ENCODE results near the gene GNLY.
"Not testable (repeated sequence)": the region's sequence is repeated elsewhere in the genome, so short reads cannot be mapped to it uniquely, and the experiment has no call there.

GNLY gene

DNA sequence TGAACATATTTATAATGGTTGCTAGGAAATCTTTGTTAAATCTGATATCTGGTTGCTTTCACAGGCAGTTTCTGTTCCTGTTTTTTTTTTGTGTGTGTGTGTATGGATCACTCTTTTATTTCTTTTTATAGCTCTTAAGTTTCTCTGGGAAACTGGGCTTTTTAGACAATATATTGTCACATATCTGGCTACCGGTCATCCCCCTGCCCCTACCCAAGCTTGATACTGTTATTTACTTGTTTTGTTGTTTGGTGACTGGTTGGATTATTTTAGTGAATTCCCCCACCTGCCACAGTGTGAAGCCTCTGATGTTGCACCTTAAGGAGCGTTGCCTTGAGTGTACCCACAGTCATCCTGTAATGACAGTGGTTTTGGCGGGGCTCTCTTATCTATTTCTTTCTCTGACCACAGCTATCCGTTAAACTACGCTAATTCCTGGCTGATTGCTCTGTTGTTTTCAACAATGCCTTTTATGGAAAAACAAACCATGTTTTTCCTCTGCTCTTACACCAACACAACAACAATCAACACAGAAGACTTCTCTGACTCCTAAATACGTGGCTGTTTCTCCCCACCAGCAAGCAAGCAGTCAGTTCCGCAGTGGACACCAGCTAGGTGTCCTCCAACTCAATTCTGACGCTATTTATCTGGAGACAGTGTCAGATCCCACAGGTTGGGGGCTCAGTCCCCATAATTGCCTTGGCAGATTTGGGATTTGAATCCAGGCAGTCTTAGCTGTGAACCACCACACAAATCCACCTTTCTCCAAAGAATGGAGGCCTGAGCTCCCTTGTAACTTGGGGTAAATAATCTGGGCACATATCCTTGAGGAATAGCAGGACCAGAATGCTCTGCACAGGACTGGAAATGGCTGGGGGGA, 10.9 kb downstream of the GNLY start:
- Mint-ChIP-seq H3K4me1 (ENCODE audit: low read depth) (peaks cover 56% of the 10 kb centered on the region), H3K9me3 (no peaks in the 10 kb centered on the region), H3K36me3 (ENCODE audit: low read depth) (no peaks in the 10 kb centered on the region), H3K4me3 (peak overlapping the region; percentile 63), H3K27me3 (ENCODE audit: low read depth) (peaks cover 17% of the 10 kb centered on the region), H3K27ac (peak overlapping the region; percentile 89)
- DNase-seq (ENCODE audit: low spot score): peak; percentile 42

DNA sequence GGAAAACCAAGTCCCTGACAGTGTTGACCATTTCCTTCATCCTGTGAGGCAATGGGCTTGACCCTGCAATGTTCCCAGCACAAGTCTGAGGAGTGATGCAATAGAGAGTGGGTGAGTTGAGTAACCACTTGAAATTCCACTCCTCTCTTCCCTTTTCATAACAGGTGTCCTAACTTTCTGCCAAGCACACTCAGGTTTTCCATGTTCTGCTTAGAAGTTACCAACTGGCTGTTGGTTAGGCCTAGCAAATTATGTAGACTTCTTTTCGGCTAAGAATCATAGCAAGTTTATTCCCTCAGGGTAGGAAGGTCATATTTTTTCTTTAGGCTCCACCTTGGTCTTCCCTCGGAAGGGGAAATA, 11.5 kb downstream of the GNLY start:
- DNase-seq (ENCODE audit: low spot score): no peak
- H3K4me1 Mint-ChIP-seq (ENCODE audit: low read depth): peaks cover 58% of the 10 kb centered on the region

DNA sequence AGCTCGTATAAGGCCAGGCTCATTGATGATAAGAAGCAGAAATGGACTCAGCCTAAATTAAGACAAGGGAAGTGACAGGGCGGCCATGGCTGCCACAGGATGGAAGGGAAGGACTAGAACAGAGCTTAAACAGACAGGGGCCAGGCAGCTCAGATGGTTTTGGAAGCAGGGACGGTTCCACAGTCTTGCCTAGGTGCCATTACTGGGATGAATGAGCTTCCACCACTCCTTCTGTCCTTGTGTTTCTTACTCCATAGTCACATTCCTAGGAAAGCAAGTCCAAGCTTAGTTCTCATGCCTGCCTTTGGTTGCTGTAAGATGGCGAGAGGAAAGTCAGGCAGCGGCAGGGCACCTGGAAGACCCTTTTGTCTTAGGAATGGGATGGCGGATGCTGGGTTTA, 11.9 kb downstream of the GNLY start:
- Mint-ChIP-seq H3K36me3 (ENCODE audit: low read depth) (no peaks in the 10 kb centered on the region), H3K4me3 (no peak overlapping the region), H3K27me3 (ENCODE audit: low read depth) (peaks cover 17% of the 10 kb centered on the region), H3K9me3 (no peaks in the 10 kb centered on the region), H3K27ac (peak overlapping the region; percentile 89), H3K4me1 (ENCODE audit: low read depth) (peaks cover 58% of the 10 kb centered on the region)
- DNase-seq (ENCODE audit: low spot score): no peak

More for the DNA sequence above, 11.5 kb downstream of the GNLY start:
- no peaks in the 10 kb centered on the region for H3K36me3 Mint-ChIP-seq (ENCODE audit: low read depth)
- H3K9me3 Mint-ChIP-seq: no peaks in the 10 kb centered on the region
- H3K27ac Mint-ChIP-seq: peak overlapping the region; percentile 89
- peaks cover 17% of the 10 kb centered on the region for H3K27me3 Mint-ChIP-seq (ENCODE audit: low read depth)
- no peak overlapping the region for H3K4me3 Mint-ChIP-seq

DNA sequence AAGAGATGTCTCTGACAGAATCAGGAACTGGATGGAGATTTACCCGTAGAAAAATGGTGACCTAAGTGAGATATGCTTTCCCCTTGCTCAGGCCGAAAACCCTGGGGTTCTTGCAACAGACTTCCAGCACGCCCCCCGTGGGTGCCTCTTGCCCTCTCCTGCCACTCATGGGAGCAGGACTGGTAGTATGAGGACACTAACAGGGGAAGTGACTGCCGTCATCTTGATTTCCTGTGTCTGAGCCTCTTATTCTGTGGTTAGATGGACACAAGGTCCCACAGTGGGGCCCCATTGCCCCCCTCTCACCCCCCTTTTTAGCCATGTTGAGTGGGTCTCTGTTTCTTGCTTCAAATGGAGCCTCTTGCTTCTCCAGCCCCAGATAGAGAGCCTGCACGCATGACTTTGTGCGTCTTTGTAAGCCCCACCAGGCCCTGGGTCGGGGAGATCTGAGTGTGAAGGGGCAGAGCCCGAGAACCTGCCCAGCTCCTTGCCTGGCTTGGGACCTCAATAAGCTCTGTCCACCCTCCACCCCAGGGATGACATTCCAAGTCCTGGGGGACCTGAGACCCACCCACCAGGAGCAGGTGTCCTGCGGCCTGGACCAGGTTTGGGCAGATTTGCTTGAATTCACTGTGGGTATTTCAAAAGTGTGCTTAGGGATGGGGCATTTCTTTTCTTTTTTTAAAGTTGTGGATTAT, 12.6 kb downstream of the GNLY start:
- Mint-ChIP-seq H3K27me3 (ENCODE audit: low read depth) (peaks cover 16% of the 10 kb centered on the region), H3K4me1 (ENCODE audit: low read depth) (peaks cover 55% of the 10 kb centered on the region), H3K27ac (peak overlapping the region; percentile 84), H3K4me3 (peak overlapping the region; percentile 18), H3K36me3 (ENCODE audit: low read depth) (no peaks in the 10 kb centered on the region), H3K9me3 (no peaks in the 10 kb centered on the region)
- no peak for DNase-seq (ENCODE audit: low spot score)

DNA sequence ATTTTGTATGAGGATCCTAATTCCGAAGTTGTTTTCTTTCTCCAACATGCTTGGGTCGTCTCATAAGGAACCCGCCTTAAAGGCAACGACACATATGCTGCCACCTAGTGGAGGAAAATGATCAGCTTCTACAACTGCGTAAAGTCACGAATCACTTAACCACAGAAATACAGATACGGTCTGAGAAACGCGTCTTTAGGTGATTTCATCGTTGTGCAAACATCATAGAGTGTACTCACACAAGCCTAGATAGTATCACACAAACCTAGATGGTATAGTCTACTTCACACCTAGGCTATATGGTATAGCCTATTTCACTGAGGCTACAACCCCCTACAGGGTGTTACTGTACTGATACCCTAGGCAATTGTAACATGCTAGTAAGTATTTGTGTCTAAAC, 13.1 kb downstream of the GNLY start:
- Mint-ChIP-seq H3K4me3 (peak overlapping the region; percentile 18), H3K4me1 (ENCODE audit: low read depth) (peaks cover 51% of the 10 kb centered on the region), H3K27me3 (ENCODE audit: low read depth) (peaks cover 16% of the 10 kb centered on the region), H3K36me3 (ENCODE audit: low read depth) (no peaks in the 10 kb centered on the region), H3K27ac (peak overlapping the region; percentile 84), H3K9me3 (no peaks in the 10 kb centered on the region)
- DNase-seq (ENCODE audit: low spot score): peak; percentile 79

DNA sequence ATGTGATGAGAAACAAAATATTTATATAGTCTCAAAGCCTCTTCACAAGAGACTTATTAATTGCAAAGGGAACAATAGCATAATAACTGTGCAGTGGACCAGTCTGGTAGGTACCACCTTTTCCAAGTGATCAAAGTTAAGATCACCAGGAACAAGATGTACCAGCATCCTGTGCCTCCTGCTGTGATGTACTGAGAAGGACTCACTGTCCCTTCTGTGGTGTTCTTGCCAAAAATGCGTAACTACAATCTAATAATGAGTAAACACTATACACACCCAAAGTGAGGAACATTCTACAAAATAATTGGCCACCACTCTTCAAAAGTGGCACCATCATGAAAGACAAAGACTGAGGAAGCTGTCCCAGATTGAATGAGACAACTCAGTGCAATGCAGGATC, 14.5 kb downstream of the GNLY start:
- no peaks in the 10 kb centered on the region for H3K9me3 Mint-ChIP-seq
- peaks cover 9% of the 10 kb centered on the region for H3K27me3 Mint-ChIP-seq (ENCODE audit: low read depth)
- no peaks in the 10 kb centered on the region for H3K36me3 Mint-ChIP-seq (ENCODE audit: low read depth)
- H3K4me1 Mint-ChIP-seq (ENCODE audit: low read depth): peaks cover 39% of the 10 kb centered on the region
- no peak for DNase-seq (ENCODE audit: low spot score)
- no peak overlapping the region for H3K27ac Mint-ChIP-seq
- no peak overlapping the region for H3K4me3 Mint-ChIP-seq

DNA sequence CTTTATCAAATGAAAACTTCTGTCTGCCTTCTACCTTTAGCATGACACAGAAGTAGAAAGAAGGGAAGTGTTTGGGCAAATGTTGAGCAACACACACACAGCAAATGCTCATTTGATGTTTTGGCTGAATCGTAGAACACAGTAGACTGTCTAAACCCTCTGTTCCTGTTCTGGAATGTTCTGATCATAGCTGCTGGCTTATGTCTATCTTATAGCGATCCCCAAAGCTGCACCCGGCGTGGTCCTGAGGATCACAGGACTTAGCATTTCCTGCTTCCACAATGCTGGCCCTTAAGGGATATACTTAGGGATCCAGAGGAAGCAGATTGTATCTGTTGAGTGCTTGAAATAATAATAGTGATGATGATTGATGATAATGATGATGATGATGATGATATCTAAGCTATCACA, 15.2 kb downstream of the GNLY start:
- DNase-seq (ENCODE audit: low spot score): no peak
- H3K4me3 Mint-ChIP-seq: no peak overlapping the region
- H3K4me1 Mint-ChIP-seq (ENCODE audit: low read depth): peaks cover 40% of the 10 kb centered on the region
- H3K27ac Mint-ChIP-seq: no peak overlapping the region
- H3K36me3 Mint-ChIP-seq (ENCODE audit: low read depth): no peaks in the 10 kb centered on the region
- H3K27me3 Mint-ChIP-seq (ENCODE audit: low read depth): peaks cover 6% of the 10 kb centered on the region
- no peaks in the 10 kb centered on the region for H3K9me3 Mint-ChIP-seq

DNA sequence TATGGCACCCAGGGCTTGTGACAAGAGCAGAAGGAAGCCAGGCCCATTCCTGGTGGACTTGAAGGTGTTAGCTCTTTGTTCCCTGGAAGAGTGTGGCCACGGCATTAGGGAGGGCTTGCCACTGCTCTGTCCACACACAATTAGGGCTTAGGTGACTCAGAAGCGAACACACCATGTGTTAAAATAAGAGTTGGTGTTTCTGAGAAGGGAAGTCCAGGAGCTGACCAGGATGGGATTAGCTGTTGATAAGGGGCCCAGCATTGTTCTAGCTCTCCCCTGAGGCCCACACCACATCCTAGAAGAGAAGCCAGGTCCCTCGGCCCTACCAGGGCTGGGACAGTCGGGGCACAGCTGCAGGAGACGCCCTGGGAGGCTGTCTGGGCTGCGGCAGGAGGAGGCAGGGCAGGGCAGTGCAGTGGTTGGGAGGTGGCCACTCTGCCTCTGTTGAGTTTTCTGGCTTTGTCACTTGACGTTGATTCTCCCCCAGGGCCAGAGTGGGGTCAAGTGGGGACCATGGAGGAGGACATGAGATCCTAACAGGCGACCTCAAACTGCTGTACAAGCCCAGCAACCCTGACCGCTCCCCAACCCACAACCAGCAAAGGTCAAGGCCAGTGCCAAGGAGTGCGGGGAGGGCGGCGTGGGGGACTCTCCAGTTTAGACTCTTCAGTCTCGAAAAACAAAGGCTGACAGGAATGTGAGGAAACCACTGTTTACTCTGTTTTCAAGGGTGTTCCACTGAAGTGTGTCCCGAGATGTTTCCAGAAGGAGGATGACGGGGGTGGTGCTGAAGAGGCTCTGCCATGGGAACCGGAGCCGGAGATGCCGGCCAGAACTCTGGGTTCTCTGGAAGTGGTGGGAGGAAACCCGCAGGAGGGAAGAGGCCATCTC, 16.8 kb downstream of the GNLY start:
- no peak overlapping the region for H3K4me3 Mint-ChIP-seq
- H3K36me3 Mint-ChIP-seq (ENCODE audit: low read depth): no peaks in the 10 kb centered on the region
- no peak for DNase-seq (ENCODE audit: low spot score)
- H3K9me3 Mint-ChIP-seq: no peaks in the 10 kb centered on the region
- H3K4me1 Mint-ChIP-seq (ENCODE audit: low read depth): peaks cover 36% of the 10 kb centered on the region
- peaks cover 7% of the 10 kb centered on the region for H3K27me3 Mint-ChIP-seq (ENCODE audit: low read depth)
- H3K27ac Mint-ChIP-seq: no peak overlapping the region

DNA sequence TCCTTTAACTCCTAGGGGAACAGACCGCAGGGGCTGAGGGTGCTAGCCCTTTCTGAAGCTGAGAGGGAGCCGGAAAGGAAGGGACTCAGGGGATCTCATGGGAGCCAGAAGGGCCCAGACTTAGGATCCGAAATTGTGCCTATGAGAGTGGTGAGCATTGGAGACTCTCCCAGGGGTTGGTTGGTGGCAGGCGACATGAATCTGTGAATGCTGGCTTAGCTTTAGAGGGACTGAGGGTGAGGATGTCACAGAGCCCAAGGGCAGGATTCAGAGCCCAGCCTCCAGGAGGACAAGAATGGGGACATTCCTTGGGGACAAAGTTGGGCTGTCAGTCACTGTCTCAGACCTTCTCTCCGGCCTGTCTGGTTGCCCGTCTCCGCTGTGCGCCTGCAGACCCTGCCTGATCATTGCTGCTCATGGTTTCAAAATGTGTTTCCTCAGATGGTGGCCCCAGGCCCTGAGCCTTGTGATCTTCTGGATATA, 17.5 kb downstream of the GNLY start:
- Mint-ChIP-seq H3K36me3 (ENCODE audit: low read depth) (no peaks in the 10 kb centered on the region), H3K9me3 (no peaks in the 10 kb centered on the region), H3K27ac (no peak overlapping the region), H3K4me1 (ENCODE audit: low read depth) (peaks cover 34% of the 10 kb centered on the region), H3K27me3 (ENCODE audit: low read depth) (peaks cover 14% of the 10 kb centered on the region), H3K4me3 (no peak overlapping the region)
- no peak for DNase-seq (ENCODE audit: low spot score)

DNA sequence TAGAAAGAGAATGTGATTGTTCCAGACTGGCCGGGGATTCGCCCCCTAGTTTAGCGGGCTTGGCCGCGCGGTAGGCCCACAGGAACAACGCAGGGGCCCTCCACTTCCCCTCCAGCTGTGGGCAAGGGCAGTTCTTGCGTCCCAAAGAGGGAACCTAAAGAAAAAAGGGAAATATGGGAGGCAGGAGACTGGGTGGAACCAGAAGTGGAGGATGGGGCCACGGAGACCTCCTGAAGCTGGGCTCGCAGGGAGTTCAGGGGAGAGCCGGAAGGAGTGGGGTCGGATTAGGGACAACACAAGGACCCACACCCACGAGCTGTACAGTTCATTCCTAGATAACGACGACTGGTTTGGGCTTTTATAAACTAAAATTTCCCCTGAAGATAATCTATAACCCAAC, 18.2 kb downstream of the GNLY start:
- no peaks in the 10 kb centered on the region for H3K9me3 Mint-ChIP-seq
- DNase-seq (ENCODE audit: low spot score): no peak
- no peaks in the 10 kb centered on the region for H3K36me3 Mint-ChIP-seq (ENCODE audit: low read depth)
- H3K27me3 Mint-ChIP-seq (ENCODE audit: low read depth): peaks cover 16% of the 10 kb centered on the region
- H3K4me1 Mint-ChIP-seq (ENCODE audit: low read depth): peaks cover 28% of the 10 kb centered on the region
- no peak overlapping the region for H3K27ac Mint-ChIP-seq
- no peak overlapping the region for H3K4me3 Mint-ChIP-seq

DNA sequence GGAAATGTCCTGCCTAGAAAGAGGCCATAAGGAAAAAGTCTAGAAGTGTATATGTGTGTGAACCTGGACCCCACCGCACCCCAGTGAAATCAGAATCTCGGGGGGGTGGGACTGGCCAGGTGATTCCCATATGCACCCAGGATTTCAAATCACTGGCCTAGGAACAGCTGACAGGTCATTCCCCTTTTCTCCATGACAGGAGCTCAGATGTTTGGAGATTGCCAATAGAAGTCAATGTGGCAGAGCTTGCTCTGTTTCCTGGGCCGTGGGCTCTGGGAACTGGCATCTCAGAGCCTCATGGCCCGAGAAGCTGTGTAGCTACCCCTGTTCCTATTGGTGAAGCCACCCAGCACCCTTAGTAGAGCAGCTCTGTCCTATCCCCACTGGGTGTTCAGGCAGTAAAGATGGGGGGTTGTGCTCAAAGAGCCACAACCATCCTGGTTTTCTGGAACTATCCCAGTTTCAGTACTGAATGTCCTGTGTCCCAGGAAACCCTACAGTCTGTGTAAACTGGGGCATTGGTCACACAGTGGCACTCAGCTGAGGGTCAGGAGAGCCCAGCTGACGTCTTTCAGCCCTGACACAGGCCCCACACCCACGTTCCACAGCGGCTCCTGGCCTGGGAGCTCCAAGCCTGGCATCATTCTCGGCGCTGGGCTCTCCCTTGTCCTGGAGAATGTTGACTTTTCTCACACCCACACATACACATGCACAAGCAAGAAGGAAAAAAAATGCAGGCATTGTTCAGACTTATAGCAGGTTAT, 18.9 kb downstream of the GNLY start:
- Mint-ChIP-seq H3K27ac (no peak overlapping the region), H3K36me3 (ENCODE audit: low read depth) (no peaks in the 10 kb centered on the region), H3K4me3 (no peak overlapping the region), H3K4me1 (ENCODE audit: low read depth) (peaks cover 23% of the 10 kb centered on the region), H3K9me3 (no peaks in the 10 kb centered on the region), H3K27me3 (ENCODE audit: low read depth) (peaks cover 21% of the 10 kb centered on the region)
- DNase-seq (ENCODE audit: low spot score): no peak

DNA sequence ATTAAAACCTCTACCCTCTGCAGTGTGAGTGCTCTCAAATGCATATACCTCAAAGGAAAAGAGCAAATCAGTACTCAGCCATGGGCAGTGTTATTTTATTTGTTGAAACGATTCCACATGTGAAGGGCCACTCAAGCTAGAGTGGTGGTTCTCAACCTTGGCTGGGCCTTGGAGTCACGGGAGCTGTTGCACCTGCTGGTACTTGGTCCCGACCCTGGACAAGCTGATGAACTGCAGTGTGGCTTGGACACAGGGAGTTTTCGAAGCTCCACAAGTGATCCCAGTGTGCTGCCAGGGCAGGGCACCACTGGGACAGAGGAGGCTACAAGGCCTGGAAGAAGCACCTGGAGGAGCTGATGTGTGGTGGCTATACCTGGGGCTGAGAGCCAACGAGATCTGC, 19.7 kb downstream of the GNLY start:
- Mint-ChIP-seq H3K4me3 (no peak overlapping the region), H3K27me3 (ENCODE audit: low read depth) (peaks cover 22% of the 10 kb centered on the region), H3K27ac (no peak overlapping the region), H3K4me1 (ENCODE audit: low read depth) (peaks cover 21% of the 10 kb centered on the region), H3K36me3 (ENCODE audit: low read depth) (no peaks in the 10 kb centered on the region), H3K9me3 (no peaks in the 10 kb centered on the region)
- DNase-seq (ENCODE audit: low spot score): no peak

DNA sequence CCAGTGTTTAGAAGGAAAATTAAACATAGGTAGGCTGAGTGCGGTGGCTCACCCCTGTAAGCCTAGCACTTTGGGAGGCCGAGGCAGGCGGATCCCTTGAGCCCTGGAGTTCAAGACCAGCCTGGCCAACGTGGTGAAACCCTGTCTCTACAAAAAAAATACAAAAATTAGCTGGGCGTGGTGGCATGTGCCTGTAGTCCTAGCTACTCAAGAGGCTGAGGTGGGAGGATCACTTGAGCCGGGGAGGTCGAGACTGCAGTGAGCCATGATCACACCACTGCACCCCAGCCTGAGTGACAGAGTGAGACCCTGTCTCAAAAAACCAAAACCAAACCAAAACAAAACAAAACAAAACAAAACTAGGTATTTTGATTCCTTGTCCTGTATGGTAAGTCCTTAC, 20.3 kb downstream of the GNLY start:
- peaks cover 18% of the 10 kb centered on the region for H3K4me1 Mint-ChIP-seq (ENCODE audit: low read depth)
- not testable (repeated sequence) for H3K36me3 Mint-ChIP-seq (ENCODE audit: low read depth); H3K9me3 Mint-ChIP-seq; H3K4me3 Mint-ChIP-seq; DNase-seq (ENCODE audit: low spot score); H3K27ac Mint-ChIP-seq
- H3K27me3 Mint-ChIP-seq (ENCODE audit: low read depth): peaks cover 20% of the 10 kb centered on the region
